Measurements from ENCODE around the gene IFI35. TPM values are rescaled to one million over a fixed set of nuclear protein-coding genes. Genes with fewer than 3 reads are reported as not detected.
A peak's percentile ranks its signal among the peaks of the same experiment; 100 is the strongest.

The IFI35 gene
- total RNA-seq, 5 donors from 2014 or later (not counting 1 experiment from before 2014, with no cell fraction given) = 27.0 to 44.6 (median 34.1) TPM

DNA sequence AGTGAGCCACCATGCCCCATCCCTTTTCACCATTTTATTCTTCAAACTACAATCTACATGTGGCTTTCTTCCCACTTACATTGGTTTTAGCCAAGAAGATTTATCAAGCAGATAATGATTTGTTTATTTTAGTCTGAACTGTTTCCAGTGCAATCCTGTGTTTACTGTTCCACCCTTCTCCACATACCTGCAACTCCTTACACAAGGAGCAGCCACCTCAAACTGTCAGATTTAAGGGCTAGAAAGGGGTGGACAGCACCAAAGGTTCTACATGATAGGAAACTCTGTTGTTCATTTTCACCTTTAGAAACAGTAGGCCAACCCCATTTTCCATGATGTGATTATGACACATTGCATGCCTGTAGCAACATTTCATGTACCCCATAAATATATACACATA lies 24.3 kb upstream of the IFI35 start:
- POLR2A ChIA-PET = interaction anchor here in 1 of 2 donors (0.7 kb wide), 1 partner anchor 13 kb away, joined by 5 read pairs; no protein-coding TSS in a partner anchor
- Histone ChIP-seq H3K9me3 (no peaks in the 10 kb centered on the region), H3K27ac (ENCODE audit: low read length) (no peak overlapping the region), H3K27me3 (replicated peaks in 1 of 2; ENCODE audit: control insufficient read depth in 2 of 2, extremely low read depth in 1 of 2, insufficient read depth in 2 of 2, low read length in 1 of 2) (no peaks in the 10 kb centered on the region), H3K4me3 (ENCODE audit: control insufficient read depth in 1 of 2, extremely low read depth in 1 of 2, low read length in 1 of 2) (no peak overlapping the region), H3K36me3 (ENCODE audit: control insufficient read depth in 2 of 2, extremely low read depth in 1 of 2, insufficient read depth in 1 of 2, low read length in 1 of 2) (peaks cover 5 to 20% of the 10 kb centered on the region in 2 donors), H3K4me1 (ENCODE audit: control insufficient read depth in 1 of 2, extremely low read depth in 1 of 2, insufficient read depth in 2 of 2, low read length in 2 of 2) (peaks cover 13 to 23% of the 10 kb centered on the region in 2 experiments)
- no peak for DNase-seq
- peaks cover 18% of the 10 kb centered on the region for H3K36me3 Mint-ChIP-seq
- no peak for ATAC-seq (replicated peaks in 1 of 4)
- H3K9me3 Mint-ChIP-seq = no peaks in the 10 kb centered on the region
- H3K27me3 Mint-ChIP-seq = no peaks in the 10 kb centered on the region
- H3K4me3 Mint-ChIP-seq = peak overlapping the region; percentile 96 to 98 (median 96)
- CTCF ChIA-PET = interaction anchor here in 1 of 2 donors (0.6 kb wide), 1 partner anchor 13 kb away, joined by 7 read pairs; no protein-coding TSS in a partner anchor
- H3K27ac Mint-ChIP-seq = no peak overlapping the region
- peaks cover 34 to 44% (median 40%) of the 10 kb centered on the region in 3 donors for H3K4me1 Mint-ChIP-seq

DNA sequence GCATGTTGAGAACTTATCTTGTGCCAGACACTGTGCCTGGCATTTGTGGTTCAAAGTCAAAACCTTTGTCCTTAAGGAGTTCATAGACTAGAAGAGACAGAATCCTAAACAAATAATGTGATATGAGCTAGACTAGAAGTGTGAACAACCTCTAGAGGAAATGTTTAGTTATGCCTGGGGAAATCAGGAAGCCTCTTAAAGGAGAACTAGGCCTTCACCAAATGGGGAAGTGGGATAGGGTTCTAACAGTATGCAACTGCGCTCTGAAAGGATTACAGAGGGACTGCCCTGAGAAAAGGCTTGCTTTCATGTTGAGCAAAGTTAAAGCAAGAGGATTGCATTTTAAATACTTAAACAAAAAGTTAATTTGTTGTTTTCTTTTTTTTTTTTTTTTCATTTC lies 21.4 kb upstream of the IFI35 start:
- Histone ChIP-seq H3K4me3 (ENCODE audit: control insufficient read depth in 1 of 2, extremely low read depth in 1 of 2, low read length in 1 of 2) (no peak overlapping the region), H3K36me3 (ENCODE audit: control insufficient read depth in 2 of 2, extremely low read depth in 1 of 2, insufficient read depth in 1 of 2, low read length in 1 of 2) (peaks cover 7 to 48% of the 10 kb centered on the region in 2 donors), H3K4me1 (ENCODE audit: control insufficient read depth in 1 of 2, extremely low read depth in 1 of 2, insufficient read depth in 2 of 2, low read length in 2 of 2) (peaks cover 11 to 15% of the 10 kb centered on the region in 2 experiments), H3K9me3 (no peaks in the 10 kb centered on the region), H3K27me3 (replicated peaks in 1 of 2; ENCODE audit: control insufficient read depth in 2 of 2, extremely low read depth in 1 of 2, insufficient read depth in 2 of 2, low read length in 1 of 2) (no peaks in the 10 kb centered on the region), H3K27ac (ENCODE audit: low read length) (no peak overlapping the region)
- Mint-ChIP-seq H3K4me3 (no peak overlapping the region), H3K27ac (no peak overlapping the region), H3K4me1 (peaks cover 25 to 33% (median 31%) of the 10 kb centered on the region in 3 donors), H3K36me3 (peaks cover 35% of the 10 kb centered on the region), H3K9me3 (no peaks in the 10 kb centered on the region), H3K27me3 (no peaks in the 10 kb centered on the region)
- ChIA-PET CTCF (interaction anchor here in 1 of 2 donors (0.7 kb wide), 1 partner anchor 13 kb away, joined by 3 read pairs; the partner anchor contains the start of gene RPL27), POLR2A (interaction anchor here in 1 of 2 donors (0.6 kb wide), 1 partner anchor 23 kb away, joined by 4 read pairs; no protein-coding TSS in a partner anchor)
- WGBS (ENCODE audit: insufficient coverage) = no CpG with 5 or more reads among the region's 1 CpG
- DNase-seq (no peak), ATAC-seq (replicated peaks in 1 of 4) (no peak)

DNA sequence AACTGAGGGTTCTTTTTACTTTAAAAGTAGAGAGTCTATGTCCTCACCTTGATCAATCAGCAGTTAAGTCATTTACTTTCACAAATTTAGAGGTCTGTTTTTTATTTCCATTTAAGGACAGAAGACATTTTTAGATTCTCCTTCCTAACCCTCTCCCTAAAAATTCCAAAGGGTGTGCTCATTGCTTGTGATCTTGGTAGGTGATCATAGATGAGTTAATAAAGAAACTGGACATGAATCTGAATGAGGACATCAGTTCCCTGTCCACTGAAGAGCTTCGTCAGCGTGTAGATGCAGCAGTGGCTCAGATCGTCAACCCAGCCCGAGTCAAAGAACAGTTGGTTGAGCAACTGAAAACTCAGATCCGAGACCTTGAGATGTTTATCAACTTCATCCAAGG lies 17.4 kb upstream of the IFI35 start:
- Histone ChIP-seq H3K27ac (ENCODE audit: low read length) (no peak overlapping the region), H3K9me3 (no peaks in the 10 kb centered on the region), H3K4me3 (ENCODE audit: control insufficient read depth in 1 of 2, extremely low read depth in 1 of 2, low read length in 1 of 2) (no peak overlapping the region), H3K27me3 (replicated peaks in 1 of 2; ENCODE audit: control insufficient read depth in 2 of 2, extremely low read depth in 1 of 2, insufficient read depth in 2 of 2, low read length in 1 of 2) (no peaks in the 10 kb centered on the region), H3K36me3 (ENCODE audit: control insufficient read depth in 2 of 2, extremely low read depth in 1 of 2, insufficient read depth in 1 of 2, low read length in 1 of 2) (peaks cover 21 to 70% of the 10 kb centered on the region in 2 donors), H3K4me1 (ENCODE audit: control insufficient read depth in 1 of 2, extremely low read depth in 1 of 2, insufficient read depth in 2 of 2, low read length in 2 of 2) (no peaks in the 10 kb centered on the region)
- Mint-ChIP-seq H3K4me3 (no peak overlapping the region), H3K36me3 (peaks cover 52% of the 10 kb centered on the region), H3K4me1 (peaks cover 6 to 12% (median 12%) of the 10 kb centered on the region in 3 donors), H3K27ac (no peak overlapping the region), H3K27me3 (no peaks in the 10 kb centered on the region), H3K9me3 (no peaks in the 10 kb centered on the region)
- ChIA-PET CTCF (no interaction called here), POLR2A (no interaction called here)
- WGBS (ENCODE audit: insufficient coverage) = 100% methylated on average over 5 of the region's 5 CpGs
- ATAC-seq (replicated peaks in 1 of 4) (no peak), DNase-seq (no peak)

DNA sequence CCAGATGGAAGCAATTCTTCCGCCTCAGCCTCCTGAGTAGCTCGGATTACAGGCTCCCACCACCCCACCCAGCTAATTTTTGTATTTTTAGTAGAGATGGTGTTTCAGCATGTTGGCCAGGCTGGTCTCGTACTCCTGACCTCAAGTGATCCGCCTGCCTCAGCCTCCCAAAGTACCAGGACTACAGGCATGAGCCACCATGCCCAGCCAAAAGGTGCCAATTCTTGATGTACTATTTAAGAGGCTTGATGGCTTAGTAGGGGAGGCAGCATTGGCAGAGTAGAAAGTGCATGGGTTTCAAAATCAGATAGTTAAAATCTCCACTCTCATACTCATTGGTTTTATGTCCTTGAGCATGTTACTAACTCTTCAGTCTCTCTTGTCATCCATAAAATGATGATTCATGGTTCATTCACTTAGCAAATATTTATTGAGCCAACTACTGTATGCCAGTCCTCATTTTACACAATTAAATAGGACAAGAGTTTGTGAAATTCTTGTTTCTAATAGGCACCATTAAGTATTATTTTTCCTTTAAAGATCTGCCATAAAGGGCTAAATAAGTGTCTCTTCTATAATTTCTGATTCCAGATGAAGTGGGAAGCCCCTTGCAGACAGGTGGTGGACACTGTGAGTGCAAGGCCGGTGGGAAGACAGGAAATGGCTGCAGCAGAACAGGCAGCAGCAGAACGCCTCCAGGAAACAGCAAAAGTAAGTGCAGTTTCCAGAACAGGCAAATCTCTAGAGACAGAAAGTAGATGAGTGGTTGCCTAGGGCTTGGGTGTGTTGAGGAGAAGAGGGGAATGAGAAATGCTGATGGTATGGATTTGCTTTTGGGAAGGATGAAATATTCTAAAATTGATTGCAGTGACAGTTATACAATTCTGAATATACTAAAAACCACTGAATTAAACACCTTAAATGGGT lies 16.6 kb upstream of the IFI35 start:
- H3K4me3 Mint-ChIP-seq = no peak overlapping the region
- H3K27me3 Mint-ChIP-seq = no peaks in the 10 kb centered on the region
- 79% methylated on average over 2 of the region's 6 CpGs for WGBS (ENCODE audit: insufficient coverage)
- ChIA-PET CTCF (no interaction called here), POLR2A (no interaction called here)
- ATAC-seq (replicated peaks in 1 of 4) (no peak), DNase-seq (no peak)
- no peak overlapping the region for H3K4me3 ChIP-seq (ENCODE audit: control insufficient read depth in 1 of 2, extremely low read depth in 1 of 2, low read length in 1 of 2)
- H3K36me3 Mint-ChIP-seq = peaks cover 52% of the 10 kb centered on the region
- no peak overlapping the region for H3K27ac Mint-ChIP-seq
- peaks cover 2 to 9% (median 7%) of the 10 kb centered on the region in 3 donors for H3K4me1 Mint-ChIP-seq
- H3K27me3 ChIP-seq (replicated peaks in 1 of 2; ENCODE audit: control insufficient read depth in 2 of 2, extremely low read depth in 1 of 2, insufficient read depth in 2 of 2, low read length in 1 of 2) = no peaks in the 10 kb centered on the region
- no peak overlapping the region for H3K27ac ChIP-seq (ENCODE audit: low read length)
- no peaks in the 10 kb centered on the region for H3K9me3 Mint-ChIP-seq
- no peaks in the 10 kb centered on the region for H3K4me1 ChIP-seq (ENCODE audit: control insufficient read depth in 1 of 2, extremely low read depth in 1 of 2, insufficient read depth in 2 of 2, low read length in 2 of 2)
- H3K36me3 ChIP-seq (ENCODE audit: control insufficient read depth in 2 of 2, extremely low read depth in 1 of 2, insufficient read depth in 1 of 2, low read length in 1 of 2) = peaks cover 21 to 70% of the 10 kb centered on the region in 2 donors
- no peaks in the 10 kb centered on the region for H3K9me3 ChIP-seq

DNA sequence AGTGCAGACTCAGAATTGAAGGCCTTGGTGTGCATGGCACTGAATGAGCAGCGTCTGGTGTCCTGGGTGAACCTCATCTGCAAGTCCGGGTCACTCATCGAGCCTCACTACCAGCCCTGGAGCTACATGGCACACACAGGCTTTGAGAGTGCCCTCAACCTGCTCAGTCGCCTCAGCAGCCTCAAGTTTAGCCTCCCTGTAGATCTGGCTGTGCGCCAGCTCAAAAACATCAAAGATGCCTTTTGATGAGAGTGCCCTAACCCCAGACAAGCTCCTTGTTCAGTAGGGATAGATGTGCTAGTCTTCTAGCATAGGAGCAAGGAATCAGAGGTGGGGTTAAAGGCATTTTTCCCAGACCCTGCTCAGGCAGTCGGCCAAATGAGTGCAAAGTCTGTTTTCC lies 15.1 kb upstream of the IFI35 start:
- Mint-ChIP-seq H3K9me3 (no peaks in the 10 kb centered on the region), H3K36me3 (peaks cover 43% of the 10 kb centered on the region), H3K4me3 (no peak overlapping the region), H3K27me3 (no peaks in the 10 kb centered on the region), H3K27ac (no peak overlapping the region), H3K4me1 (peaks cover 0 to 6% (median 0%) of the 10 kb centered on the region in 3 donors)
- H3K27me3 ChIP-seq (replicated peaks in 1 of 2; ENCODE audit: control insufficient read depth in 2 of 2, extremely low read depth in 1 of 2, insufficient read depth in 2 of 2, low read length in 1 of 2) = no peaks in the 10 kb centered on the region
- H3K27ac ChIP-seq (ENCODE audit: low read length) = no peak overlapping the region
- WGBS (ENCODE audit: insufficient coverage) = 100% methylated on average over 5 of the region's 6 CpGs
- ATAC-seq (replicated peaks in 1 of 4) (no peak), DNase-seq (no peak)
- no peaks in the 10 kb centered on the region for H3K9me3 ChIP-seq
- H3K36me3 ChIP-seq (ENCODE audit: control insufficient read depth in 2 of 2, extremely low read depth in 1 of 2, insufficient read depth in 1 of 2, low read length in 1 of 2) = peaks cover 21 to 59% of the 10 kb centered on the region in 2 donors
- H3K4me1 ChIP-seq (ENCODE audit: control insufficient read depth in 1 of 2, extremely low read depth in 1 of 2, insufficient read depth in 2 of 2, low read length in 2 of 2) = no peaks in the 10 kb centered on the region
- ChIA-PET POLR2A (no interaction called here), CTCF (interaction anchor here in 1 of 2 donors (1.0 kb wide), 1 partner anchor 15 kb away, joined by 3 read pairs; no protein-coding TSS in a partner anchor)
- H3K4me3 ChIP-seq (ENCODE audit: control insufficient read depth in 1 of 2, extremely low read depth in 1 of 2, low read length in 1 of 2) = no peak overlapping the region

DNA sequence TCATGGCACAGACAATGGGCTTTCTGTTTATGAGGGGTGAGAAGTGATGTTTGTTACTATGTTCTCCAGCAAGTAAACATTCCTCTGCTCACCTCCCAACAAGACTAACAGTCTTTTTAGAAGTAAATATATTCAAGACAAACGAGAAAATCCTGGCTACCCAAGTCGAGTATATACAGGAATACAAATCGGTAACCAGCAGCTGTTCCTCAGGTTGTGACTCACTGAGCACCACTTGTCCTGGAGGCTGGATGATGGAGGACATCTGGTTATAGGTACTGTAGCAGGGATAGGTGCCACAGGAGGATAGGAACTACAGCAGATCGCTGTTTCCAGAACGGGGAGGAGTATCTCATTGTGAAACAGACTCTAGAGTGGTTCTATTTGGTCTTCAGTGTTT lies 13.7 kb upstream of the IFI35 start:
- ATAC-seq (replicated peaks in 1 of 4) = no peak
- Mint-ChIP-seq H3K36me3 (peaks cover 38% of the 10 kb centered on the region), H3K27ac (no peak overlapping the region), H3K9me3 (no peaks in the 10 kb centered on the region), H3K27me3 (no peaks in the 10 kb centered on the region), H3K4me1 (peaks cover 5 to 9% (median 9%) of the 10 kb centered on the region in 3 donors), H3K4me3 (no peak overlapping the region)
- peaks cover 3 to 6% of the 10 kb centered on the region in 2 experiments for H3K4me1 ChIP-seq (ENCODE audit: control insufficient read depth in 1 of 2, extremely low read depth in 1 of 2, insufficient read depth in 2 of 2, low read length in 2 of 2)
- no peaks in the 10 kb centered on the region for H3K9me3 ChIP-seq
- POLR2A ChIA-PET = no interaction called here
- 98% methylated on average over 4 of the region's 5 CpGs for WGBS (ENCODE audit: insufficient coverage)
- no peak overlapping the region for H3K4me3 ChIP-seq (ENCODE audit: control insufficient read depth in 1 of 2, extremely low read depth in 1 of 2, low read length in 1 of 2)
- CTCF ChIA-PET = interaction anchor here in 1 of 2 donors (0.6 kb wide), 1 partner anchor 10 kb away, joined by 5 read pairs; no protein-coding TSS in a partner anchor
- no peaks in the 10 kb centered on the region for H3K27me3 ChIP-seq (replicated peaks in 1 of 2; ENCODE audit: control insufficient read depth in 2 of 2, extremely low read depth in 1 of 2, insufficient read depth in 2 of 2, low read length in 1 of 2)
- DNase-seq = no peak
- peaks cover 16 to 47% of the 10 kb centered on the region in 2 donors for H3K36me3 ChIP-seq (ENCODE audit: control insufficient read depth in 2 of 2, extremely low read depth in 1 of 2, insufficient read depth in 1 of 2, low read length in 1 of 2)
- no peak overlapping the region for H3K27ac ChIP-seq (ENCODE audit: low read length)
